Endothelial cell (in vitro differentiated cells): Measurements from ENCODE around the gene ADSS2. TPM values are rescaled to one million over a fixed set of nuclear protein-coding genes. Genes with fewer than 3 reads are reported as not detected.

Experiments
- DNase-seq: peaks from one replicate; pipeline ENCODE4 v3.0.0; 2021; ENCODE audit warnings: low spot score
- H3K27ac Mint-ChIP-seq: one replicate; pipeline ENCODE4 v1.8.0; 2021; ENCODE audit warnings: mixed read lengths, inconsistent platforms; ENCODE audit not compliant: unreplicated experiment
- H3K27me3 Mint-ChIP-seq: one replicate; pipeline ENCODE4 v1.8.0; 2021; ENCODE audit warnings: mild to moderate bottlenecking, moderate library complexity, mixed read lengths, inconsistent platforms; ENCODE audit not compliant: unreplicated experiment
- H3K36me3 Mint-ChIP-seq: one replicate; pipeline ENCODE4 v1.8.0; 2021; ENCODE audit warnings: mild to moderate bottlenecking, low read depth, mixed read lengths, inconsistent platforms; ENCODE audit not compliant: unreplicated experiment
- H3K4me1 Mint-ChIP-seq: one replicate; pipeline ENCODE4 v1.8.0; 2021; ENCODE audit warnings: mild to moderate bottlenecking, mixed read lengths, inconsistent platforms; ENCODE audit not compliant: unreplicated experiment
- H3K4me3 Mint-ChIP-seq: one replicate; pipeline ENCODE4 v1.8.0; 2021; ENCODE audit warnings: mild to moderate bottlenecking, mixed read lengths, inconsistent platforms; ENCODE audit not compliant: unreplicated experiment
- H3K9me3 Mint-ChIP-seq: one replicate; pipeline ENCODE4 v1.8.0; 2021; ENCODE audit warnings: mixed read lengths, inconsistent platforms; ENCODE audit not compliant: unreplicated experiment
- total RNA-seq: library from RNA; stranded (reverse); fragmentation: NEBNext Ultra II Directional; extraction: Animal tissue kit (Norgen Biotek cat#: 25700); gene quantifications from one replicate; pipeline ENCODE4 v1.2.1, GENCODE V29; 2021; ENCODE audit not compliant: unreplicated experiment
- TF ChIP-seq, protein P1 (sequence below): fragments of 200-600 bp; sonication (generic); IDR thresholded peaks from one replicate; pipeline ENCODE4 v1.5.0; 2021; ENCODE audit warnings: antibody characterized with exemption; ENCODE audit not compliant: unreplicated experiment

The ADSS2 gene
- total RNA-seq, 1 donor from 2014 or later = 35.4 TPM

- DNase-seq = no peak
- TF ChIP-seq, protein P1, sequence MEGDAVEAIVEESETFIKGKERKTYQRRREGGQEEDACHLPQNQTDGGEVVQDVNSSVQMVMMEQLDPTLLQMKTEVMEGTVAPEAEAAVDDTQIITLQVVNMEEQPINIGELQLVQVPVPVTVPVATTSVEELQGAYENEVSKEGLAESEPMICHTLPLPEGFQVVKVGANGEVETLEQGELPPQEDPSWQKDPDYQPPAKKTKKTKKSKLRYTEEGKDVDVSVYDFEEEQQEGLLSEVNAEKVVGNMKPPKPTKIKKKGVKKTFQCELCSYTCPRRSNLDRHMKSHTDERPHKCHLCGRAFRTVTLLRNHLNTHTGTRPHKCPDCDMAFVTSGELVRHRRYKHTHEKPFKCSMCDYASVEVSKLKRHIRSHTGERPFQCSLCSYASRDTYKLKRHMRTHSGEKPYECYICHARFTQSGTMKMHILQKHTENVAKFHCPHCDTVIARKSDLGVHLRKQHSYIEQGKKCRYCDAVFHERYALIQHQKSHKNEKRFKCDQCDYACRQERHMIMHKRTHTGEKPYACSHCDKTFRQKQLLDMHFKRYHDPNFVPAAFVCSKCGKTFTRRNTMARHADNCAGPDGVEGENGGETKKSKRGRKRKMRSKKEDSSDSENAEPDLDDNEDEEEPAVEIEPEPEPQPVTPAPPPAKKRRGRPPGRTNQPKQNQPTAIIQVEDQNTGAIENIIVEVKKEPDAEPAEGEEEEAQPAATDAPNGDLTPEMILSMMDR = no peak
- Mint-ChIP-seq H3K9me3 (no peaks in the 10 kb centered on the region), H3K4me1 (peaks cover 18% of the 10 kb centered on the region), H3K27ac (no peak overlapping the region), H3K36me3 (no peaks in the 10 kb centered on the region), H3K27me3 (peaks cover 5% of the 10 kb centered on the region), H3K4me3 (peak overlapping the region; percentile 96)
These were observed 1.7 kb downstream of the ADSS2 start for GRCh38 chr1:244449936-244450508.

DNA sequence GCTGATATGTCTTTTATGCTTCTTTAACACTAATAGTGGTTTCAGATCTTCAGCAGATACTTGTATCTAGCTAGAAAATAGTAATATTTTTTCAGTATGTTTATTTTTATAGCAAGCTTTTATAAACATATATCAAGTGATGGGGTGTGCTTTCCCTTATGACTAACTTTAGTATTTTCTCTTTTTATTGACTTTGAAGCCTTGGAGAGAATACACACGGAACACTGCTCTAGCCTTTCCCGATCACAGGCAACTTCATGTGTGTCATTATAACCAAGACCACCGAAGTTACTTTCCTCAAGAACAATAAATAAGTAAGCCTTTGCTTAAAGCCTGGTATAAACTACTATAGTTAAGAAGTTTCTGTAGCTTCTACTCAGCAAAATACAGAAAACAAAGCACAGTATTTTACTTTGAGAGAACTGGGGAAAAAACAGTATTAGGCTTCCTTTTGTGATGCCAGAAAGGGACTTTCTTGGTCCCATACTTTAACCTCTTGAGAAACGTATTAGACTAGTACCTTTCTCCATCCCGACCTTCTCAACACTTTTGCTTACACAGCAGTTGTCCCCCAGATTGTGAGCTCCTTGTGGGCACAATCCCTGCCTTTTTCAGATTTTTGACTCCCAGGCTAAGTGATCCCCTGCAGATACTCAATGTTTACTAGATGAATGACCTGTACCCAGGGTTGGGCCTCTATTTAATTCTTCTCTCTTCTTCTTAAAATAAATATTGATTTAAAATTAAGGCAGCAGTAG, 3.3 kb downstream of the ADSS2 start:
- peaks cover 21% of the 10 kb centered on the region for H3K4me1 Mint-ChIP-seq
- no peaks in the 10 kb centered on the region for H3K9me3 Mint-ChIP-seq
- DNase-seq = no peak
- no peak overlapping the region for H3K4me3 Mint-ChIP-seq
- H3K36me3 Mint-ChIP-seq = no peaks in the 10 kb centered on the region
- H3K27me3 Mint-ChIP-seq = peaks cover 5% of the 10 kb centered on the region
- H3K27ac Mint-ChIP-seq = no peak overlapping the region
- TF ChIP-seq, protein P1 = no peak

DNA sequence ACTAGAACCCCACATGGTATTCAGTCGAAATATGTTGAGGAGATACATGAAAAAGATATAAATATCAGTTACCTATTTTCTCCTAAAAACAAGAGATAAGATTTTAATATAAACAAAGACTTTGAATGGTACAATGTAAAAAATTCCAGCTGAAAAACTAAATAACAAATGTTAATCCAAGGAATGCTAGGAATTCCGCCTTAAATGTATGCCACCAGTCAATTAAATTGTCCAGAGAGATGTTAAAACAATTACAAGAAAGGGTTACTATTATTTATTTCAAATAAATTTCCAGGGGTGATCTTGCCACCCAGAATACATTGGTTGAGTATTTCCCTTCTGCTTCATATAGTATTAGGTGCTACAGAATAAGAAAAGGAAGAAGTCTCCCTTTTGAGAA, 4.2 kb downstream of the ADSS2 start:
- no peak for DNase-seq
- H3K4me3 Mint-ChIP-seq = no peak overlapping the region
- peaks cover 21% of the 10 kb centered on the region for H3K4me1 Mint-ChIP-seq
- peaks cover 5% of the 10 kb centered on the region for H3K27me3 Mint-ChIP-seq
- TF ChIP-seq, protein P1 = no peak
- H3K9me3 Mint-ChIP-seq = no peaks in the 10 kb centered on the region
- H3K36me3 Mint-ChIP-seq = no peaks in the 10 kb centered on the region
- H3K27ac Mint-ChIP-seq = no peak overlapping the region

DNA sequence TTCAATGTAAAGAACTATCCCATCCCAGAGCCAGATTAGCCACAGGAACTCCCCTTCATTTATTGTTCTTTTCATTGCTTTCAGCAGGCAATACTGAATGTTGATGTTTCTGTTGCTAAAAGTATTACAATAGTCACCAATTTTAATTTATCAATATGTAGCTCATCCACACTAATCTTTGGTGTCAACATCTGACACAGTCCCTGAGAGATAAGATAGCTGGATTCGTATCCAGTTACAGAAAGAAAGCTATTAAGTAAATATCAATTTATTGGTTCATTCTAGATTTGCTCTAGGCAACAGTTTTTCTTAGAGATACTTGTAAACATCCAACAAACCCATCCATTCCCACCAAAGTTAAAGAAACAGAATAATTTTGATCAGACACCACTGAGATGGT, 4.7 kb downstream of the ADSS2 start:
- peaks cover 5% of the 10 kb centered on the region for H3K27me3 Mint-ChIP-seq
- H3K4me1 Mint-ChIP-seq = peaks cover 18% of the 10 kb centered on the region
- no peak for DNase-seq
- H3K4me3 Mint-ChIP-seq = no peak overlapping the region
- no peak overlapping the region for H3K27ac Mint-ChIP-seq
- H3K36me3 Mint-ChIP-seq = no peaks in the 10 kb centered on the region
- TF ChIP-seq, protein P1 = no peak
- H3K9me3 Mint-ChIP-seq = no peaks in the 10 kb centered on the region
